ENCODE results near the gene APBA2.

The APBA2 gene

GRCh38 chr15:29003191-29003839, 117.5 kb downstream of the APBA2 start:
- H3K9me3 ChIP-seq: no peaks in the 10 kb centered on the region
- DNase-seq: no peak
- H3K4me1 ChIP-seq: no peaks in the 10 kb centered on the region
- no peaks in the 10 kb centered on the region for H3K36me3 ChIP-seq
- TF ChIP-seq CTCF (IDR thresholded peaks at IDR 0.05; ENCODE audit: low read depth, low read length): no peak
- no peaks in the 10 kb centered on the region for H3K27me3 ChIP-seq
- H3K4me3 ChIP-seq (ENCODE audit: low read depth, low read length): no peak overlapping the region

GRCh38 chr15:29003840-29004233, 118.1 kb downstream of the APBA2 start:
- Histone ChIP-seq H3K9me3 (no peaks in the 10 kb centered on the region), H3K4me3 (ENCODE audit: low read depth, low read length) (no peak overlapping the region), H3K27me3 (no peaks in the 10 kb centered on the region), H3K4me1 (no peaks in the 10 kb centered on the region), H3K36me3 (no peaks in the 10 kb centered on the region)
- no peak for TF ChIP-seq CTCF (IDR thresholded peaks at IDR 0.05; ENCODE audit: low read depth, low read length)
- DNase-seq: no peak

GRCh38 chr15:29005931-29006330, 120.2 kb downstream of the APBA2 start:
- TF ChIP-seq CTCF (IDR thresholded peaks at IDR 0.05; ENCODE audit: low read depth, low read length): no peak
- H3K4me1 ChIP-seq: no peaks in the 10 kb centered on the region
- H3K36me3 ChIP-seq: no peaks in the 10 kb centered on the region
- no peaks in the 10 kb centered on the region for H3K9me3 ChIP-seq
- no peak for DNase-seq
- H3K27me3 ChIP-seq: no peaks in the 10 kb centered on the region
- H3K4me3 ChIP-seq (ENCODE audit: low read depth, low read length): no peak overlapping the region

GRCh38 chr15:29008846-29009245, 123.1 kb downstream of the APBA2 start:
- Histone ChIP-seq H3K4me3 (ENCODE audit: low read depth, low read length) (no peak overlapping the region), H3K36me3 (no peaks in the 10 kb centered on the region), H3K4me1 (no peaks in the 10 kb centered on the region), H3K27me3 (no peaks in the 10 kb centered on the region), H3K9me3 (no peaks in the 10 kb centered on the region)
- no peak for DNase-seq
- no peak for TF ChIP-seq CTCF (IDR thresholded peaks at IDR 0.05; ENCODE audit: low read depth, low read length)

- Histone ChIP-seq H3K27me3 (no peaks in the 10 kb centered on the region), H3K4me3 (ENCODE audit: low read depth, low read length) (no peak overlapping the region), H3K9me3 (no peaks in the 10 kb centered on the region), H3K36me3 (no peaks in the 10 kb centered on the region), H3K4me1 (peaks cover 4% of the 10 kb centered on the region; the same call in 1 of the 2 replicates)
- no peak for TF ChIP-seq CTCF (IDR thresholded peaks at IDR 0.05; ENCODE audit: low read depth, low read length)
- DNase-seq: no peak
Measured at GRCh38 chr15:29012097-29012496, 126.3 kb downstream of the APBA2 start.

GRCh38 chr15:29014493-29014892, 128.7 kb downstream of the APBA2 start:
- no peak for DNase-seq
- Histone ChIP-seq H3K36me3 (no peaks in the 10 kb centered on the region), H3K4me1 (peaks cover 4% of the 10 kb centered on the region; the same call in 1 of the 2 replicates), H3K27me3 (no peaks in the 10 kb centered on the region), H3K4me3 (ENCODE audit: low read depth, low read length) (no peak overlapping the region), H3K9me3 (no peaks in the 10 kb centered on the region; the same call in 1 of the 2 replicates)
- no peak for TF ChIP-seq CTCF (IDR thresholded peaks at IDR 0.05; ENCODE audit: low read depth, low read length)

Data from BE2C (cell line).